ENCODE data around the gene DNAI2.

DNA sequence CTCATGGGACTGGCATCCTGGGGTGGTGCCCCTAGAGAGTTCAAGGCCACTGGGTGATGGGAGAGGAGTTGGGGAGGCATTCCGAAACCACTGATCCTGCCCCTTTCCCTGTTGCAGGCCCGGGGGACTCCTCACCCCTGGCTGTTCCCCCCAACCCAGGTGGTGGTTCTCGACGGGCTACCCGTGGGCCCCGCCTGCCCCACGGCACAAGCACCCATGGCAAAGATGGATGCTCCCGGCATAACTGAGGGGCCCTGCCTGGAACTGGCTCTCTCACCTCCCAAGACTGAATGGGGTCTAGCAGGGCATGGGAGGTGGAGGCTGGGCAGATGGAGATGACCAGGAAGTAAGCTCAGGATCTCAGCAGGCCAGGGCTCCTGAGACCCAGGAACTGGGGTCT, 81.0 kb downstream of the DNAI2 start:
- TF ChIP-seq CTCF (conservative IDR thresholded peaks at IDR 0.05; ENCODE audit: low read length) (no peak), EZH2phosphoT487 (IDR thresholded peaks at IDR 0.05; ENCODE audit: borderline replicate concordance) (no peak)

Data from Loucy (cell line).